ENCODE measurements around the gene BEST3. TPM values are rescaled to one million over a fixed set of nuclear protein-coding genes. Genes with fewer than 3 reads are reported as not detected.

BEST3 gene
- total and polyA plus RNA-seq, 4 donors: 0.03 to 0.52 (median 0.20) TPM; not detected in 1

DNA sequence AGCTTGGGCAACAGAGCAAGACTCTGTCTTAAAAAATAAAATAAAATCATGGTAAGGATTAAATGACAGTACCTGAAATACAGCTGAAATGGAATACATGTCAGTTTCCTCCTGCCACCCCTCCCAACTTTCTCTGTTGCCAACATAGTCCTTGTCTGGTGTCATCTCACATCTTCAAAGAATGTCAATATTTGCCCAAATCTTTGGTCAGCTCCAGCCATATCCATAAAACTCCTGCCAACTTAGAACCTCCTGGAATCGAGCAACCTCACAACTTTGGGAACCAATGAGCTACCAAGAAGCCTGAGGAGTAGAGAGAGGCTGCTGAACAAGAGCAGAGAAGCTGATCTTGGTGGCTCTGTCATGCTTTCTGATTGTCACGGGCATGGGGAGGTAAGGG, 77.6 kb downstream of the BEST3 start:
- ATAC-seq (ENCODE audit: insufficient read depth, low FRiP score) (no peak), DNase-seq (no peak)
- H3K27me3 ChIP-seq (ENCODE audit: control insufficient read depth in 3 of 3, insufficient read depth in 3 of 3, low read length in 2 of 3): no peaks in the 10 kb centered on the region
- no peaks in the 10 kb centered on the region for H3K36me3 ChIP-seq (ENCODE audit: control insufficient read depth in 4 of 4, insufficient read depth in 4 of 4, low read length in 4 of 4)
- no peaks in the 10 kb centered on the region for H3K9me3 ChIP-seq (ENCODE audit: control insufficient read depth in 4 of 4, insufficient read depth in 3 of 4, low read length in 3 of 4)
- peaks cover 0 to 6% (median 0%) of the 10 kb centered on the region in 5 donors for H3K4me1 ChIP-seq (ENCODE audit: control insufficient read depth in 5 of 5, insufficient read depth in 5 of 5, low read length in 5 of 5)
- no peak overlapping the region for H3K27ac ChIP-seq (ENCODE audit: low read depth in 1 of 2, low read length in 1 of 2)
- 89 to 96% methylated on average over 2 of the region's 2 CpGs for WGBS, 2 donors
- TF ChIP-seq, protein P1, sequence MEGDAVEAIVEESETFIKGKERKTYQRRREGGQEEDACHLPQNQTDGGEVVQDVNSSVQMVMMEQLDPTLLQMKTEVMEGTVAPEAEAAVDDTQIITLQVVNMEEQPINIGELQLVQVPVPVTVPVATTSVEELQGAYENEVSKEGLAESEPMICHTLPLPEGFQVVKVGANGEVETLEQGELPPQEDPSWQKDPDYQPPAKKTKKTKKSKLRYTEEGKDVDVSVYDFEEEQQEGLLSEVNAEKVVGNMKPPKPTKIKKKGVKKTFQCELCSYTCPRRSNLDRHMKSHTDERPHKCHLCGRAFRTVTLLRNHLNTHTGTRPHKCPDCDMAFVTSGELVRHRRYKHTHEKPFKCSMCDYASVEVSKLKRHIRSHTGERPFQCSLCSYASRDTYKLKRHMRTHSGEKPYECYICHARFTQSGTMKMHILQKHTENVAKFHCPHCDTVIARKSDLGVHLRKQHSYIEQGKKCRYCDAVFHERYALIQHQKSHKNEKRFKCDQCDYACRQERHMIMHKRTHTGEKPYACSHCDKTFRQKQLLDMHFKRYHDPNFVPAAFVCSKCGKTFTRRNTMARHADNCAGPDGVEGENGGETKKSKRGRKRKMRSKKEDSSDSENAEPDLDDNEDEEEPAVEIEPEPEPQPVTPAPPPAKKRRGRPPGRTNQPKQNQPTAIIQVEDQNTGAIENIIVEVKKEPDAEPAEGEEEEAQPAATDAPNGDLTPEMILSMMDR (IDR thresholded peaks at IDR 0.05; ENCODE audit: control extremely low read depth, extremely low read depth): no peak
- H3K9ac ChIP-seq (ENCODE audit: insufficient read depth in 1 of 2, low read length in 2 of 2): no peak overlapping the region
- no peak overlapping the region for H3K4me3 ChIP-seq

- Histone ChIP-seq H3K27ac (ENCODE audit: low read depth in 1 of 2, low read length in 1 of 2) (no peak overlapping the region), H3K4me3 (no peak overlapping the region), H3K9ac (ENCODE audit: insufficient read depth in 1 of 2, low read length in 2 of 2) (no peak overlapping the region), H3K27me3 (ENCODE audit: control insufficient read depth in 3 of 3, insufficient read depth in 3 of 3, low read length in 2 of 3) (no peaks in the 10 kb centered on the region), H3K9me3 (ENCODE audit: control insufficient read depth in 4 of 4, insufficient read depth in 3 of 4, low read length in 3 of 4) (no peaks in the 10 kb centered on the region), H3K36me3 (ENCODE audit: control insufficient read depth in 4 of 4, insufficient read depth in 4 of 4, low read length in 4 of 4) (no peaks in the 10 kb centered on the region), H3K4me1 (ENCODE audit: control insufficient read depth in 5 of 5, insufficient read depth in 5 of 5, low read length in 5 of 5) (peaks cover 0 to 6% (median 0%) of the 10 kb centered on the region in 5 donors)
- DNase-seq (no peak), ATAC-seq (ENCODE audit: insufficient read depth, low FRiP score) (no peak)
- TF ChIP-seq, protein P1 (IDR thresholded peaks at IDR 0.05; ENCODE audit: control extremely low read depth, extremely low read depth): no peak
- WGBS, 2 donors: 88 to 98% methylated on average over 2 of the region's 2 CpGs
These were observed 78.2 kb downstream of the BEST3 start for GRCh38 chr12:69620921-69621320.

DNA sequence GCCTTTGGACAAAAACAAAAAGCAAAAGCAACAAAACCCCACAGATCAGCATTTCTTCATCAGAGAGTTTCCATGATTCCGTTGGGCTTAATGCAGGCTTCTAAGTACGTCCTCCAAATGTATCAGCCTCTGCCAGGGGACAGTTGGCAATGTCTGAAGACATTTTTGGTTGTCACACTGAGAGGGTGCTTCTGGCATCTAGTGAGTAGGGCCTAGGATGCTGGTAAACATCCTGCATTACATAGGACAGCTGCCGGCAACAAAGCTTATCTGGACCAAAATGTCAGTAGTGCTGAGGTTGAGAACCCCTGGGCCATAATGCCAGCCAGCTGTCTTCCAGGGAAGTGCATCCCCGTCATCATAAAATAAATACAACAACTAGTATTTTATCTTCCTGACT, 79.0 kb downstream of the BEST3 start:
- H3K27me3 ChIP-seq (ENCODE audit: control insufficient read depth in 3 of 3, insufficient read depth in 3 of 3, low read length in 2 of 3): no peaks in the 10 kb centered on the region
- DNase-seq (peak in 2 of 3 donors; percentile 18 to 26), ATAC-seq (ENCODE audit: insufficient read depth, low FRiP score) (no peak)
- H3K9me3 ChIP-seq (ENCODE audit: control insufficient read depth in 4 of 4, insufficient read depth in 3 of 4, low read length in 3 of 4): no peaks in the 10 kb centered on the region
- H3K36me3 ChIP-seq (ENCODE audit: control insufficient read depth in 4 of 4, insufficient read depth in 4 of 4, low read length in 4 of 4): no peaks in the 10 kb centered on the region
- no peak overlapping the region for H3K9ac ChIP-seq (ENCODE audit: insufficient read depth in 1 of 2, low read length in 2 of 2)
- peaks cover 0 to 6% (median 0%) of the 10 kb centered on the region in 5 donors for H3K4me1 ChIP-seq (ENCODE audit: control insufficient read depth in 5 of 5, insufficient read depth in 5 of 5, low read length in 5 of 5)
- H3K4me3 ChIP-seq: no peak overlapping the region
- no peak overlapping the region for H3K27ac ChIP-seq (ENCODE audit: low read depth in 1 of 2, low read length in 1 of 2)
- 72 to 78% methylated on average over 4 of the region's 4 CpGs for WGBS, 2 donors
- TF ChIP-seq, protein P1 (IDR thresholded peaks at IDR 0.05; ENCODE audit: control extremely low read depth, extremely low read depth): no peak

DNA sequence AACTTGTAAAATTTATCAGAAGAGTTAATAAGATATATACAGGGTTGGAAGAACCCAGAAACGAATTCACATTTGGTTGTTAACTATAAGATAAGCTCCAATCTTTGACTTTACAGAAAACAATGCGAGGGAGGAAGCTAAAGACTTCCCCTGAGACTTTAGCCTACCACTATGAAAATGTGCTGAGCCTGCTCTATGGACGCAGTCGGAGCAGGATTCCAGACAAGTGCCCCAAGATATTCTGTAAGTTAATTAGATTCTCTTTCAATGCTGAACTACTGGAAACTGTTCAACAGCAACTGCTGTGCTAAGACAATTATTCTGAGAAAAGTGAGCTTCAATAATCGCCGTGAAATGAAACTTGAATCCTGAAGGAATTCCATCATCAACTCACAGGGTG, 80.1 kb downstream of the BEST3 start:
- no peak for ATAC-seq (ENCODE audit: insufficient read depth, low FRiP score)
- TF ChIP-seq, protein P1 (IDR thresholded peaks at IDR 0.05; ENCODE audit: control extremely low read depth, extremely low read depth): no peak

More for the DNA sequence above, 80.1 kb downstream of the BEST3 start:
- no peaks in the 10 kb centered on the region for H3K9me3 ChIP-seq (ENCODE audit: control insufficient read depth in 4 of 4, insufficient read depth in 3 of 4, low read length in 3 of 4)
- H3K4me3 ChIP-seq: no peak overlapping the region
- H3K9ac ChIP-seq (ENCODE audit: insufficient read depth in 1 of 2, low read length in 2 of 2): no peak overlapping the region
- WGBS, 2 donors: 61 to 77% methylated on average over 6 of the region's 6 CpGs
- H3K36me3 ChIP-seq (ENCODE audit: control insufficient read depth in 4 of 4, insufficient read depth in 4 of 4, low read length in 4 of 4): no peaks in the 10 kb centered on the region
- H3K4me1 ChIP-seq (ENCODE audit: control insufficient read depth in 5 of 5, insufficient read depth in 5 of 5, low read length in 5 of 5): peaks cover 0 to 6% (median 0%) of the 10 kb centered on the region in 5 donors
- H3K27me3 ChIP-seq (ENCODE audit: control insufficient read depth in 3 of 3, insufficient read depth in 3 of 3, low read length in 2 of 3): no peaks in the 10 kb centered on the region
- H3K27ac ChIP-seq (ENCODE audit: low read depth in 1 of 2, low read length in 1 of 2): no peak overlapping the region
- peak in 1 of 3 donors; percentile 6 for DNase-seq

Data from lung (tissue), 12 donors.